22Rv1 (cell line): Measurements from ENCODE around the gene MCF2L.

Experiments used
- H3K27ac ChIP-seq: fragments of 450-650 bp; 2 replicates; pipeline ENCODE4 v1.5.1; 2017
- CTCF ChIP-seq: fragments of 450-650 bp; IDR thresholded peaks from 2 replicates; pipeline ENCODE4 v1.5.1; 2017; ENCODE audit warnings: mild to moderate bottlenecking
- ZFX ChIP-seq: fragments of 450-650 bp; IDR thresholded peaks from 2 replicates; pipeline ENCODE4 v1.6.1; 2017; ENCODE audit warnings: antibody characterized with exemption, borderline replicate concordance

Gene MCF2L

GRCh38 chr13:113066142-113066455 is 97.1 kb downstream of the MCF2L start:
- no peak for TF ChIP-seq ZFX
- TF ChIP-seq CTCF: no peak
- no peak overlapping the region for H3K27ac ChIP-seq

GRCh38 chr13:113066746-113067145 is 97.7 kb downstream of the MCF2L start:
- no peak overlapping the region for H3K27ac ChIP-seq
- no peak for TF ChIP-seq CTCF
- TF ChIP-seq ZFX: no peak

GRCh38 chr13:113069861-113070805 is 101.1 kb downstream of the MCF2L start:
- TF ChIP-seq ZFX (no peak), CTCF (no peak)
- H3K27ac ChIP-seq: no peak overlapping the region

- TF ChIP-seq ZFX: no peak
- TF ChIP-seq CTCF: no peak
- H3K27ac ChIP-seq: no peak overlapping the region
These were observed 101.8 kb downstream of the MCF2L start for GRCh38 chr13:113070855-113071254.

- no peak overlapping the region for H3K27ac ChIP-seq
- TF ChIP-seq ZFX (no peak), CTCF (no peak)
These were observed 103.4 kb downstream of the MCF2L start for GRCh38 chr13:113072376-113072775.

- H3K27ac ChIP-seq: no peak overlapping the region
- TF ChIP-seq CTCF (no peak), ZFX (no peak)
These were observed 104.9 kb downstream of the MCF2L start for GRCh38 chr13:113073942-113074341.

- H3K27ac ChIP-seq: no peak overlapping the region
- no peak for TF ChIP-seq ZFX
These were observed 105.4 kb downstream of the MCF2L start for GRCh38 chr13:113074401-113074800.
